Brain microvascular endothelial cell (primary cell): Measurements from ENCODE around the gene SGIP1.
"Not testable (repeated sequence)": the region's sequence is repeated elsewhere in the genome, so short reads cannot be mapped to it uniquely, and the experiment has no call there.

Experiments used
- DNase-seq: peaks from one replicate; pipeline ENCODE4 v3.0.0-alpha.2; 2020
- H3K27ac ChIP-seq: fragments of 250-450 bp; sonication (Bioruptor Pico); 2 replicates; pipeline ENCODE4 v1.5.1; 2020; ENCODE audit warnings: mild to moderate bottlenecking, moderate library complexity
- H3K27me3 ChIP-seq: fragments of 250-450 bp; sonication (Bioruptor Pico); replicated peaks from 2 replicates; pipeline ENCODE4 v1.5.1; 2020; ENCODE audit warnings: mild to moderate bottlenecking
- H3K36me3 ChIP-seq: fragments of 250-450 bp; sonication (Bioruptor Pico); replicated peaks from 2 replicates; pipeline ENCODE4 v1.5.1; 2020; ENCODE audit warnings: mild to moderate bottlenecking
- H3K4me3 ChIP-seq: 2 replicates; pipeline ENCODE4 v1.5.1; 2011; ENCODE audit warnings: low read depth, mild to moderate bottlenecking, control low read depth, low read length, moderate library complexity
- in situ Hi-C: cut with HindIII; loops from 2 replicates; pipeline ENCODE4 v1.10.0; 2017; ENCODE audit warnings: low sequenced_read_pairs, low pct_ligation_motif_present
- TF ChIP-seq, protein P1 (sequence below): IDR thresholded peaks from 2 replicates; pipeline ENCODE4 v1.5.1; 2011; ENCODE audit warnings: low read depth, mild to moderate bottlenecking, moderate library complexity, low read length, control low read depth, inconsistent platforms; ENCODE audit errors: missing control alignments

The SGIP1 gene

GRCh38 chr1:66775646-66776045 is 241.7 kb downstream of the SGIP1 start:
- H3K36me3 ChIP-seq: no peaks in the 10 kb centered on the region
- TF ChIP-seq, protein P1, sequence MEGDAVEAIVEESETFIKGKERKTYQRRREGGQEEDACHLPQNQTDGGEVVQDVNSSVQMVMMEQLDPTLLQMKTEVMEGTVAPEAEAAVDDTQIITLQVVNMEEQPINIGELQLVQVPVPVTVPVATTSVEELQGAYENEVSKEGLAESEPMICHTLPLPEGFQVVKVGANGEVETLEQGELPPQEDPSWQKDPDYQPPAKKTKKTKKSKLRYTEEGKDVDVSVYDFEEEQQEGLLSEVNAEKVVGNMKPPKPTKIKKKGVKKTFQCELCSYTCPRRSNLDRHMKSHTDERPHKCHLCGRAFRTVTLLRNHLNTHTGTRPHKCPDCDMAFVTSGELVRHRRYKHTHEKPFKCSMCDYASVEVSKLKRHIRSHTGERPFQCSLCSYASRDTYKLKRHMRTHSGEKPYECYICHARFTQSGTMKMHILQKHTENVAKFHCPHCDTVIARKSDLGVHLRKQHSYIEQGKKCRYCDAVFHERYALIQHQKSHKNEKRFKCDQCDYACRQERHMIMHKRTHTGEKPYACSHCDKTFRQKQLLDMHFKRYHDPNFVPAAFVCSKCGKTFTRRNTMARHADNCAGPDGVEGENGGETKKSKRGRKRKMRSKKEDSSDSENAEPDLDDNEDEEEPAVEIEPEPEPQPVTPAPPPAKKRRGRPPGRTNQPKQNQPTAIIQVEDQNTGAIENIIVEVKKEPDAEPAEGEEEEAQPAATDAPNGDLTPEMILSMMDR: no peak
- no peak for DNase-seq
- in situ Hi-C loops: no loop called here
- H3K4me3 ChIP-seq: no peak overlapping the region
- H3K27ac ChIP-seq: no peak overlapping the region
- H3K27me3 ChIP-seq: no peaks in the 10 kb centered on the region

DNA sequence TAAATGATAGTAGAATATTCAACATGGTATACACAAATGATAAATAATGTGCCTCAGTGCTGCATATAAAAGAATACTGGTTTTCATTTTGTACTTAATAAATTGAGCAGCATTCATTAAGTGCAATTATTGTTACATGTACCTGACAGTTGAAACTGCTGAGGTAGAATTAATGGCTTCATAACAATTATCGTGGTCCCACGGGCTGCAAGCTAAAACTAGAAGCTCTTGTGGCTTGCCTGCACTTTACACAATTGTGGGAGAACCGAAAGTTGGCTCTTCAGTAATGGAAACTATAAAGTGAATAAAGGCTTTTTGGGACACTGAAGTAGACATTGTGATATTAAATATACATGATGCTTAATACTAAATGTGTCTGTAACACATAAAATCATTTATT is 243.9 kb downstream of the SGIP1 start:
- H3K27me3 ChIP-seq: no peaks in the 10 kb centered on the region
- no peak overlapping the region for H3K4me3 ChIP-seq
- no peaks in the 10 kb centered on the region for H3K36me3 ChIP-seq
- in situ Hi-C loops: no loop called here
- TF ChIP-seq, protein P1: no peak
- no peak for DNase-seq
- H3K27ac ChIP-seq: no peak overlapping the region

DNA sequence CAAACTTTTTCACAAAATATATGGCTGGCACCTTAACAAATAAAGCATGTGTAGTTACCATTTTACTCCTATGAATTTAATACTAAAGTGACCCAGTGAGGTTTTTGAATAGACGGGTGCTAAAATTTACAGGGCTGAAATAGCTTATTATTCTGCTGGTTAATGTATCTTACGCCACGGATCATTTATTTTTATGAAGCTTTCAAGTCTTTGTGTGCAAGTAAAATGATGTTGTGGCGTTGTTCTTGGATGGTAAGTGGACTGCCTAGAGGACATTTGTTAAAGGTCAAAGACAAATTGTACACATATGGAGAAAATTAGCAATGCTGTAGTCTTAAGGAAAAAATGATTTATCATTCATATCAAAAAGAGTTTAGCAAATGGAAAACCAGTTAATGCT is 244.3 kb downstream of the SGIP1 start:
- no peak overlapping the region for H3K27ac ChIP-seq
- TF ChIP-seq, protein P1: no peak
- no peak overlapping the region for H3K4me3 ChIP-seq
- no peak for DNase-seq
- H3K36me3 ChIP-seq: no peaks in the 10 kb centered on the region
- H3K27me3 ChIP-seq: no peaks in the 10 kb centered on the region
- in situ Hi-C loops: no loop called here

DNA sequence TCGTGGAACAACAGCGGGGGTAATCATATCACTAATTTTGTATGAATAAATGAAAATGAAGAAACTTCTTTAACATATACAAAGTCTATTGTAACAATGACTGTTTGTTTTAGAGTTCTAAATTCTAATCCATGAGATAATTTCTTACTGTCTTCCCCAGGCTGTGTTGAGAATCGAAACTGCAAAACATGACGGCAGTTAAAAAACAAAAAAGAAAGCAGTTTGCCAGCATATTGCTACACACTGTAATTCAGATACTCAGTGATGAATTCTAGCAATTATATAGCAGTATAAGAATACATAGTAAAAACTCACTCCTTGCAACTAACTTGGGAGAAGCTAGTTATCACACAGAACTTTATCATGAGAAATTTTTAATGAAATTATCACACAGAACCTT is 245.0 kb downstream of the SGIP1 start:
- in situ Hi-C loops: no loop called here
- no peaks in the 10 kb centered on the region for H3K36me3 ChIP-seq
- no peaks in the 10 kb centered on the region for H3K27me3 ChIP-seq
- H3K27ac ChIP-seq: no peak overlapping the region
- no peak overlapping the region for H3K4me3 ChIP-seq
- TF ChIP-seq, protein P1: no peak
- no peak for DNase-seq

DNA sequence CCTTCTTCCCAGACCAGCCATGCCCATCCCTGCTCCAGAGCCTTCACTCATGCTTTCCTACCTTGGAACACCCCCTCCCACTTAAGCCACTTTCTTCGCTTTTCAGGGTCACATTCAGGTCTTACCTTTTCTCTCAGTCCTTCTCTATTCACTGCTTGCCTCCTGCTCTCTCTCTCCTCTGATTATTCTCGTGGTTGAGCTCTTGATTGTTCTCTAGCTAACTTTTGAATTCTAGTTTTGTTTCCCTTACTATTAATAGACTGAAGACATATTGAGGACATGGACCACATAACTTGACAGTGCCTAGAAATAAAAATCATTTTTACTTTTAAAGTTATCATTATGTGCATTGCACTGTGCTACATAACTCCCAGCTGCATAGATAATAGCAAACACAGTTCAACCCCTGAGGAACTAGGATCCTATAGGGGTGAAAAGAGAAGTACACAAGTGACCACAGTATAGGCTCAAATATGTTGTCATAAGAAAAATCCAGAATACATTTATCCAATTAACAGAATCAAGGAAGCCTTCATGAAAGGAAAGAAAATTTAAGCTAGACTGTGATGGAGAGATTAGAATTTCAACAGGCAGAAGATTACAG is 245.6 kb downstream of the SGIP1 start:
- in situ Hi-C loops: no loop called here

GRCh38 chr1:66785800-66786199 is 251.8 kb downstream of the SGIP1 start:
- H3K36me3 ChIP-seq, H3K4me3 ChIP-seq, H3K27ac ChIP-seq, H3K27me3 ChIP-seq, in situ Hi-C loops, DNase-seq: not testable (repeated sequence)

More for the DNA sequence above, 245.6 kb downstream of the SGIP1 start:
- TF ChIP-seq, protein P1: no peak
- DNase-seq: no peak
- no peak overlapping the region for H3K4me3 ChIP-seq
- H3K27me3 ChIP-seq: no peaks in the 10 kb centered on the region
- H3K36me3 ChIP-seq: no peaks in the 10 kb centered on the region
- H3K27ac ChIP-seq: no peak overlapping the region
